Esophagus squamous epithelium (tissue), 4 donors: ENCODE measurements around the gene GTPBP2.

ENCODE experiments used
- POLR2A ChIP-seq, 4 donors: fragments of 450-650 bp; IDR thresholded peaks; one replicate each; pipeline ENCODE4 v1.6.1; 2017; ENCODE audit warnings: antibody characterized with exemption in 4 of 4, mild to moderate bottlenecking in 4 of 4, moderate library complexity in 3 of 4
- TF ChIP-seq, protein P1 (sequence below), 6 experiments: fragments of 450-650 bp in 4 of 6; fragments of 200-600 bp in 2 of 6; sonication (generic) in 2 of 6; IDR thresholded peaks; one replicate each; pipeline ENCODE4 v1.5.1; 2016 to 2019; ENCODE audit warnings: antibody characterized with exemption in 6 of 6, mild to moderate bottlenecking in 4 of 6, moderate library complexity in 4 of 6

DNA sequence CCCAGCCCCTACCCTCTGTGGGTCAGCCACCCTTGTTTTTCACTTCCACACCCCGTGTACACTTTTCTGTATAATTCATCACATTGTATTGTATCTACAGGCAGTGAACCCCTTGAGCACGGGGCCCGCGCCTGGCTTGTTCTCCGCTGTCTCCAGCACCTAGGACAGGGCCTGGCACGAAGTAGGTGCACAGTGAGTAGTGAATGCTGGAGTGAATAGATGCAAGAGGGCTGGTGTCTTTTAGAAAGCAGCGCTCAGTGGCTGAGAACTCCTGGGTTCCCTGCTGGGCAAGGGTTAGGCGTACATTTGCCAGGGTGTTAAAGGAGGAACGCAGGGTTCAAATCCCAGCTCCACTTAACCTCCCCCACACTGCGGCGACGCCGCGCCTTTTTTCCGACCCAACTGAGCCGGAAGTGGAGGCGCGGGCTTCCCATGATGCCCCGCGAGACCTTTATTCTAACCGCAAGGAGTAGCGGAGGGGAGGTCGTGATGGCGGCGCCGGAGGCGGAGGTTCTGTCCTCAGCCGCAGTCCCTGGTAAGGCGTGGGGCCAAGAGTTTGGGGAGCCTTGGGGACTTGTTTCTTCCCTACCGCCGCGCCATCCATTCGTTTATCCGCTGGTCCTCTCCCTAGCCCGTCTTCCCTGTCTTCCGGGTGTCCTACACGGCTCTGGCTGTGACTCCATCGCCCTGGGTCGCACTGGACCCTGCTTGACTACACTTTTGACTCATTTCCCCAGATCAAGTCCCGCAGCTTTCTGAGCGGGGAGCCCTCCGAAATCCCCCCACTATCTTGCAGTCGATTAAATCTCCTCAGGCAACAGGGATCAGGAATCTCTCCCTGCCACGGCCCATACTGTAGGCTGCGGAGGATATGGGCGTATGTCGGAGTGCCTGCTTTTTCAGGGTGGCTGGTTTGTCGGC, 6.6 kb upstream of the GTPBP2 start, which contains the start of gene MAD2L1BP:
- TF ChIP-seq, protein P1, sequence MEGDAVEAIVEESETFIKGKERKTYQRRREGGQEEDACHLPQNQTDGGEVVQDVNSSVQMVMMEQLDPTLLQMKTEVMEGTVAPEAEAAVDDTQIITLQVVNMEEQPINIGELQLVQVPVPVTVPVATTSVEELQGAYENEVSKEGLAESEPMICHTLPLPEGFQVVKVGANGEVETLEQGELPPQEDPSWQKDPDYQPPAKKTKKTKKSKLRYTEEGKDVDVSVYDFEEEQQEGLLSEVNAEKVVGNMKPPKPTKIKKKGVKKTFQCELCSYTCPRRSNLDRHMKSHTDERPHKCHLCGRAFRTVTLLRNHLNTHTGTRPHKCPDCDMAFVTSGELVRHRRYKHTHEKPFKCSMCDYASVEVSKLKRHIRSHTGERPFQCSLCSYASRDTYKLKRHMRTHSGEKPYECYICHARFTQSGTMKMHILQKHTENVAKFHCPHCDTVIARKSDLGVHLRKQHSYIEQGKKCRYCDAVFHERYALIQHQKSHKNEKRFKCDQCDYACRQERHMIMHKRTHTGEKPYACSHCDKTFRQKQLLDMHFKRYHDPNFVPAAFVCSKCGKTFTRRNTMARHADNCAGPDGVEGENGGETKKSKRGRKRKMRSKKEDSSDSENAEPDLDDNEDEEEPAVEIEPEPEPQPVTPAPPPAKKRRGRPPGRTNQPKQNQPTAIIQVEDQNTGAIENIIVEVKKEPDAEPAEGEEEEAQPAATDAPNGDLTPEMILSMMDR (IDR thresholded peaks at IDR 0.05), result no peak
- TF ChIP-seq POLR2A (IDR thresholded peaks at IDR 0.05), result peak in 3 of 4 donors; percentile 49 to 76 (median 69)
